ENCODE results near the gene SERPINA5. TPM values are rescaled to one million over a fixed set of nuclear protein-coding genes. Genes with fewer than 3 reads are reported as not detected.
"Not testable (repeated sequence)": the region's sequence is repeated elsewhere in the genome, so short reads cannot be mapped to it uniquely, and the experiment has no call there.

The SERPINA5 gene
- total RNA-seq, 1 donor from 2014 or later = not detected

DNA sequence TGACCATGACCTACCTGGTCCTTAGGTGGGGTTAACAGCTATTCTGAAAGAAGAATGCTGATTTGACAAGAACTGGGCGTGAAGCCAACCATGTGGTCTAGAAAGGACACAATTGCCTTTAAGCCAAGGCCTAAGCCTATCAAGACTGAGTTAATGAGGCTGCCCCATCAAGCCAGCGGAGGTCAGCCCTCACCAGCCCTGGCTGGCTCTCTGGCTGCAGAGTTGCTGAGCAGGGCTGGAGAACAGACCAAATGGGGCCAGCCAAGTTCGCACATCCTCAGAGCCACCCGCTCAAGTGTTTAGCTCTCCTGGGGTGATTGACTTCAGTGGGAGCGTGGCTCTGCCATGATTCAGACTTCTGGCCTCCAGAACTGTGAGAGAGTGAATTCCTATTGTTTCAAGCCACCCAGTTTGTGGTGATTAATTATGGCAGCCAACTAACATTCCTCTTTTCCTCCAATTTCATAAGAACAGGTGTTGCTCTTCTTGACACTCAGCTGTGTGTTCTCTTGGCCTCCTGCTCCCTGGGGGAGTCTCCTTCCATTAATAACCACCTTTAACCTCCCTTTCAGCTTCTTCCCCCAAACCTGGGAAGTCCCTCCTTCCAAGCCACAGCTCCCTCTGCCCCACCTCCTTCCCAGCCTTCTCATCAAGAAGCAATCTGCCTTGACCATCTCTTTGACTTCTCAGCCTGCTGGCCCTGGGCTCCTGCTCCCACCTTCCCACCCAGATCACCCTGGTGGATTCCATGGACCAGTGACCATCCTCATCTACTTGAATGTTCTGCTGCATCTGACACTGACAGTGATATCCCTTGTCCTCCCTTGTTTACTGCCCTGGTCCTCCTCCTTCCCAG is 5.3 kb upstream of the SERPINA5 start:
- H3K4me1 Mint-ChIP-seq = no peaks in the 10 kb centered on the region
- TF ChIP-seq, protein P1, sequence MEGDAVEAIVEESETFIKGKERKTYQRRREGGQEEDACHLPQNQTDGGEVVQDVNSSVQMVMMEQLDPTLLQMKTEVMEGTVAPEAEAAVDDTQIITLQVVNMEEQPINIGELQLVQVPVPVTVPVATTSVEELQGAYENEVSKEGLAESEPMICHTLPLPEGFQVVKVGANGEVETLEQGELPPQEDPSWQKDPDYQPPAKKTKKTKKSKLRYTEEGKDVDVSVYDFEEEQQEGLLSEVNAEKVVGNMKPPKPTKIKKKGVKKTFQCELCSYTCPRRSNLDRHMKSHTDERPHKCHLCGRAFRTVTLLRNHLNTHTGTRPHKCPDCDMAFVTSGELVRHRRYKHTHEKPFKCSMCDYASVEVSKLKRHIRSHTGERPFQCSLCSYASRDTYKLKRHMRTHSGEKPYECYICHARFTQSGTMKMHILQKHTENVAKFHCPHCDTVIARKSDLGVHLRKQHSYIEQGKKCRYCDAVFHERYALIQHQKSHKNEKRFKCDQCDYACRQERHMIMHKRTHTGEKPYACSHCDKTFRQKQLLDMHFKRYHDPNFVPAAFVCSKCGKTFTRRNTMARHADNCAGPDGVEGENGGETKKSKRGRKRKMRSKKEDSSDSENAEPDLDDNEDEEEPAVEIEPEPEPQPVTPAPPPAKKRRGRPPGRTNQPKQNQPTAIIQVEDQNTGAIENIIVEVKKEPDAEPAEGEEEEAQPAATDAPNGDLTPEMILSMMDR (IDR thresholded peaks at IDR 0.05) = no peak
- H3K4me3 Mint-ChIP-seq = no peak overlapping the region
- no peak overlapping the region for H3K27ac Mint-ChIP-seq
- no peaks in the 10 kb centered on the region for H3K36me3 Mint-ChIP-seq (ENCODE audit: low read depth)
- DNase-seq = no peak
- POLR2A ChIA-PET = no interaction called here
- intact Hi-C loops (cut with micrococcal nuclease) = no loop called here
- CTCF ChIA-PET = no interaction called here
- H3K27me3 Mint-ChIP-seq = peaks cover 3% of the 10 kb centered on the region
- ATAC-seq (ENCODE audit: low read depth) = no peak
- no peaks in the 10 kb centered on the region for H3K9me3 Mint-ChIP-seq

DNA sequence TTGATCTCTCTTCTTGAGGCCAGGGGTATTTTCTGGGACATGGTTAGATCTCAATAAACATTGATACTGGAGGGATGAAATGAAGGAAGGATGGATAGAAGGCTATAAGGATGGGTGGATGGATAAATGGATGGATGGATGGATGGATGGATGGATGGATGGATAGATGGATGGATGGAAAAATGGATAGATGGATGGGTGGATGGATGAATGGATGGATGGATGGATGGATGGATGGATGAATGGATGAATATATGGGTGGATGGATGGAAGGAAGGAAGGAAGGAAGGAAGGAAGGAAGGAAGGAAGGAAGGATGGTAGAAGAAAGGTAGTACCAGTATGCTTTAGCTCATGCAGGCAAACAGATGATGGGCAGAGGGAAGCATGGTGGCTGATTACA is 3.8 kb upstream of the SERPINA5 start:
- H3K9me3 Mint-ChIP-seq; DNase-seq; POLR2A ChIA-PET; H3K36me3 Mint-ChIP-seq (ENCODE audit: low read depth); H3K27me3 Mint-ChIP-seq; H3K4me3 Mint-ChIP-seq; H3K4me1 Mint-ChIP-seq; ATAC-seq (ENCODE audit: low read depth); intact Hi-C loops (cut with micrococcal nuclease); H3K27ac Mint-ChIP-seq; CTCF ChIA-PET: not testable (repeated sequence)

DNA sequence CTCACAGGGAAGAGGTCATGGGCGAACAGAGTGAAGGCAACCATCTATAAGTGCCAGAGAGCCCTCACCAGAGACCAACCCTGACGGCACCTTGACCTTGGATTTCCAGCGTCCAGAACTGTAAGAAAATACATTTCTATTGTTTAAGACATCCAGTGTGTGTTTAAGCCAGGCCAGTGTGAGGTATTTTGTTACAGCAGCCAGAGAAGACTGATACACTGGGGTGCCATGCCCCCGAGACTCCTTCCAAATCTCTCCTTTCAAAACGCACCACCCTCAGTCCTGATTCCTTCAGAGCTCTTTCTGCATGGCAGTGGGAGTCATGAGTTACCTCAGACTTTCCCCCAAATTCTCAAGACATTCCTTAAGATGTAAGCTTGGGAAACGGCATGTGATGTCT is 2.5 kb upstream of the SERPINA5 start:
- no peak for DNase-seq
- Mint-ChIP-seq H3K36me3 (ENCODE audit: low read depth) (no peaks in the 10 kb centered on the region), H3K27me3 (peaks cover 3% of the 10 kb centered on the region), H3K4me3 (no peak overlapping the region), H3K9me3 (no peaks in the 10 kb centered on the region), H3K4me1 (no peaks in the 10 kb centered on the region), H3K27ac (no peak overlapping the region)
- intact Hi-C loops (cut with micrococcal nuclease) = no loop called here
- CTCF ChIA-PET = no interaction called here
- TF ChIP-seq, protein P1 (IDR thresholded peaks at IDR 0.05) = no peak
- no peak for ATAC-seq (ENCODE audit: low read depth)
- POLR2A ChIA-PET = no interaction called here

DNA sequence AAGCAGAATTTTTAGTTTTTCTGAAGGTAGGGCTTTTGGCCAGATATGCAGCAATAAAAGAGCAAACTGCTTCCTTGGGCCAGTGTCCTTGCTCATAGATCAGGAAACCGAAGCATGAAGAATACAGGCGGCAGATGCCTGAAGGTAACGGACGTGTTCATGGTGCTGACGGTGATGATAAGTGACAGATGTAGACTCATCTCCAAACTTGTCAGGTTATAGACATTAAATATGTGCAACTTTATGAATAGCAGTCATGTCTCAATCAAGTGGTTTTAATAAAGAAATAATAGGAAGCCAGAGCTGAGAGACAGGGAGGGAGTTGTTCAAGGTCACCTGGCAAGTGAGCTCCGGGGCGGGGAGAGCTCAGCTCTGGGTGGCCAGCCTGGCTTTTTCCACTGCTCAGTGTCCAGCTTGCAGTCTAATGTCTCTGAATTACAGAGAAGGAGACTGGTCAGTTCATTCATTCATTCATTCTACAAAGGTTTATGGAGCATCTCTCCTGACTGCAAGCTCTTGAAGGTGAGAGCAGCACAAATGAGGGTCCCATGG is 1.0 kb downstream of the SERPINA5 start:
- DNase-seq (no peak), ATAC-seq (ENCODE audit: low read depth) (no peak)
- H3K9me3 Mint-ChIP-seq = no peaks in the 10 kb centered on the region
- H3K27ac Mint-ChIP-seq = no peak overlapping the region
- H3K36me3 Mint-ChIP-seq (ENCODE audit: low read depth) = no peaks in the 10 kb centered on the region
- TF ChIP-seq, protein P1 (IDR thresholded peaks at IDR 0.05) = no peak
- intact Hi-C loops (cut with micrococcal nuclease) = no loop called here
- ChIA-PET CTCF (no interaction called here), POLR2A (no interaction called here)
- H3K4me1 Mint-ChIP-seq = no peaks in the 10 kb centered on the region
- H3K4me3 Mint-ChIP-seq = no peak overlapping the region
- peaks cover 3% of the 10 kb centered on the region for H3K27me3 Mint-ChIP-seq

DNA sequence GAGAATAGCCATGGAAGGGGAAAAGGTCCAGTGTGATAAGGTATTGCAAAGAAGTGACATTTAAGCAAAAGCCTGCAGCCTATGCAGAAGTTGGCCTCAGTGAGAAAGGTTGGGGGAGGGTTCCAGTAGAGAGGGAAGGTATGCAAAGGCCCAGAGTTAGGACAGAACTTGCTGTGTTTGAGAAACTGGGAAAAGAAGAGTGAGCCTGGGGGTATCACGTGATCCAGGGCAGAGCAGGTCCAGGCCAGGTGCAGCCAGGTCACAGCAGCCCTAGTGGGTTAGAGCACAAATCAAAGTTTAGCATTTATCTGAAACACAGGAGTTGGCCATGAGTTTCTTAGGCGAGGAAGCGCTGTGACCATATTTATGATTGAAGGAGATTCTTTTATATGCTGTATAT is 1.6 kb downstream of the SERPINA5 start:
- no peaks in the 10 kb centered on the region for H3K9me3 Mint-ChIP-seq
- POLR2A ChIA-PET = interaction anchor here (0.6 kb wide), 1 partner anchor 16 kb away, joined by 6 read pairs; no protein-coding TSS in a partner anchor
- CTCF ChIA-PET = no interaction called here
- H3K4me1 Mint-ChIP-seq = no peaks in the 10 kb centered on the region
- no peak for ATAC-seq (ENCODE audit: low read depth)
- no peak for DNase-seq
- TF ChIP-seq, protein P1 (IDR thresholded peaks at IDR 0.05) = no peak
- intact Hi-C loops (cut with micrococcal nuclease) = no loop called here
- no peak overlapping the region for H3K27ac Mint-ChIP-seq
- H3K36me3 Mint-ChIP-seq (ENCODE audit: low read depth) = no peaks in the 10 kb centered on the region
- H3K27me3 Mint-ChIP-seq = peaks cover 3% of the 10 kb centered on the region
- H3K4me3 Mint-ChIP-seq = no peak overlapping the region

All from activated B cell treated with CpG ODN at 0.5 μM for 24 hours (primary cell).